ENCODE data around the gene HAUS6.
"Not testable (repeated sequence)": the region's sequence is repeated elsewhere in the genome, so short reads cannot be mapped to it uniquely, and the experiment has no call there.

The HAUS6 gene, protein sequence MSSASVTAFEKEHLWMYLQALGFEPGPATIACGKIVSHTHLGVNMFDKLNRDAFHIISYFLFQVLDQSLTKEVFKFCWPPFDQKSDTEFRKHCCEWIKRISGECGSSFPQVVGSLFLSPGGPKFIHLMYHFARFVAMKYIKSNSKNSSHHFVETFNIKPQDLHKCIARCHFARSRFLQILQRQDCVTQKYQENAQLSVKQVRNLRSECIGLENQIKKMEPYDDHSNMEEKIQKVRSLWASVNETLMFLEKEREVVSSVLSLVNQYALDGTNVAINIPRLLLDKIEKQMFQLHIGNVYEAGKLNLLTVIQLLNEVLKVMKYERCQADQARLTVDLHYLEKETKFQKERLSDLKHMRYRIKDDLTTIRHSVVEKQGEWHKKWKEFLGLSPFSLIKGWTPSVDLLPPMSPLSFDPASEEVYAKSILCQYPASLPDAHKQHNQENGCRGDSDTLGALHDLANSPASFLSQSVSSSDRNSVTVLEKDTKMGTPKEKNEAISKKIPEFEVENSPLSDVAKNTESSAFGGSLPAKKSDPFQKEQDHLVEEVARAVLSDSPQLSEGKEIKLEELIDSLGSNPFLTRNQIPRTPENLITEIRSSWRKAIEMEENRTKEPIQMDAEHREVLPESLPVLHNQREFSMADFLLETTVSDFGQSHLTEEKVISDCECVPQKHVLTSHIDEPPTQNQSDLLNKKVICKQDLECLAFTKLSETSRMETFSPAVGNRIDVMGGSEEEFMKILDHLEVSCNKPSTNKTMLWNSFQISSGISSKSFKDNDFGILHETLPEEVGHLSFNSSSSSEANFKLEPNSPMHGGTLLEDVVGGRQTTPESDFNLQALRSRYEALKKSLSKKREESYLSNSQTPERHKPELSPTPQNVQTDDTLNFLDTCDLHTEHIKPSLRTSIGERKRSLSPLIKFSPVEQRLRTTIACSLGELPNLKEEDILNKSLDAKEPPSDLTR

DNA sequence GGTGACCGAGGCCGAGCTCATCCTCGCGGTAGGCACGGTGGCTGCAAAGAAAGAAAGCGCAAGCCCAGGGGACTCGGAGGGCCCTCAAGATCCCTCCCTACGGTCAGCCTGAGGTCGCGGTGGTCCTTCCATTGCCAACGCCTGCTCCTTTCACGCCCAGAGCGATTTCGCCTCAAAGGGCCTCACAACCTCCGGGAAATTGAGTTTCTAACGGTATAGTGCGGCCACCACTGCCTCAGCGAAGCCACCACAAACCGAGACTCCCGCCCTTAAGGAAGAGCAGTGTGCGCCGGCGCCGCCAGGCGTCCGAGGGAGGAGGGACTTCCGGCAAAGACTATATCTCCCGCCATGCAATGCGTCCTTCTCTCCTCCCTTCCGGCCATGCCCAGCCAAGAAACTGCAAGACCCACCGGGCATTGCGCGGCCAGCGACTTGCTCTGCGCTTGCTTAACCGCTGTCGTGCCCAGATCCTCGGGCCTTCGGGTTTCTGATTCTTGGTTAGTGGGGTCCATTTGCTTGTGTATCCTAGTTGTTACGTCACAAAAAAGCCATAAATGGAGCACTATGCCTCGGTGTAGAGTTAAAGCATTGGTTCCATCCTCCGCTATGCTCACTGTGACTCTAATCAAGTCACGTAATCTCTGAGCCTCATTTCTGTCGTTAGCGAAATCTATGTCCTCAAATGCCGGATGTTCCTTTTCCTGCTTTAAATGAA lies at the start of gene HAUS6:
Gene HAUS6 (minus strand): TSS at position 274 of the 715 bp plus-strand sequence. CDS start 253 bp downstream, at position 21.
- peak; percentile 86 for DNase-seq

DNA sequence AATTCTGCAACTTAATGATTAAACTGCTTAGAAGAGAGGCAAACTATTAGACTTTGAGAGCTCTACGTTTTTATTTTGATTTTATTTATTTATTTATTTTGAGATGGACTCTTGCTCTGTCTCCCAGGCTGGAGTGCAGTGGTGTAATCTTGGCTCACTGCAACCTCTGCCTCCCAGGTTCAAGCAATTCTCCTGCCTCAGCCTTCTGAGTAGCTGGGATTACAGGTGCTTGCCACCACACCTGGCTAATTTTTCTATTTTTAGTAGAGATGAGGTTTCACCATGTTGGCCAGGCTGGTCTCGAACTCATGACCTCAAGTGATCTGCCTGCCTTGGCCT lies 49.4 kb upstream of the HAUS6 start:
- DNase-seq, result not testable (repeated sequence)

DNA sequence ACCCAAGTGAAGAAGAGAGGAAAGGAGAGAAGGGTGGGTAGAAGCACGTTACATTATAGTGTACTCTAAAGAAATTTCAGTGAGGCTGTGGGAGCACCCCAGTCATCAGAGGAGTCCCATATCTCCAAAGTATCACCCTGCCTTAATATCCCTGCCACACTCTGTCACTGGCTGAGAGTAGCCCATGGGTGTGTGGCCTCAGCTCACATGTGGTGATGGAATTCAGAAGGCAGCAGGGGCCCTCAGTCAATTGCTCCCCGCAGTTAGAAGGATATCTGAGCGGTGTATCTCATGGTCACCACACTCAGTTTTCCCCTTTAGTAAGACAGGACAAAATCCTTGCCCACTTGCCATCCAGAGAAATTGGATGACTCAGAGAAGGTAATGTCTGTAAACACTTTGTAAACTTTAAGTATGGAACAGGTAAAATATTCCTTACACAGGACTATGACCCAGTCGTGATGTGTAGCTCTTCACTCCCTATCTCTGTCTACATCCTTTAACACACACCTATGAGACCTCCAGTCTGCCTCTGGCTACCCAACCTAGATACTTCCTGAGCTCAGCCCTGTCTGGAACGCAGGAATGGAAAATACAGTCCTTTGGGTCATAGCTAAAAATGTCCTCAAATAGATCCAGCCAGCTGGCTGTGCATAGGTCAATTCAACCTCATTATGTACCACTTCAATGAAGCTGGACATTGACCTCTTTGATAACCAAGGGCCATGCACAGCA lies 48.9 kb upstream of the HAUS6 start:
- no peak for DNase-seq

DNA sequence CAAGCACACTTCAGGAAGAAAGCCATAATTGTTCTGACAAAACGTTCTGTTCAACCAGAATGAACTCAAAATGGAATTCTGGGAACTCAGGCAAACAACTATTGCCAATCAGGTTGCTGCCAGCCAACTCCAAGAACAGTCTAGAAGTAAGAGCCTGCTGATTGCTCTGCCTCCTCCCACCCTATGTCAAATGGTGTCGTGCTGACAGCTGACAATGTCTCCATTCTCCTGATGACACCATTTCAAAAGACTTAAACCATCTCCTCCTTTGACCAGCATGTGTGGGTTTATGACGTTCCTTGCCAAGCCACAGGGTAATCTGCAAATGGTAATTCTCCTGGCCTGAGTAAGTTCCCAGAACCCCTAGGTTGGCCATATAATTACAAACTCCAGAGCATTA lies 46.5 kb upstream of the HAUS6 start:
- no peak for DNase-seq

DNA sequence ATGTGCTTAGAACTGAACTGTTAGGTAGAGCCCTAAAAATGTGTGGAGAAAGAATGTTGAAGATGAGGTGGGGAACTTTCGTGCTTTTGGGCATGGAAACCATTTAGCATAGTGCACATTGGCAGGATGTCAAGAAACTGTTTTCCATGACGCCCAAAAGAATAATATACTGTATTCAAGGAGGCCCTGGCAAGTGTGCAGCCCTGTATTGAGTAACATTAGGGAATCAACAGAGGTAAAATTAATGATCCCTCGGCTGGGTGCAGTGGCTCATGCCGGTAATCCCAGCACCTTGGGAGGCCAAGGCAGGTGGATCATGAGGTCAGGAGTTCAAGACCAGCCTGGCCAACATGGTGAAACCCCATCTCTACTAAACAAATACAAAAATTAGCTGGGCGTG lies 45.5 kb upstream of the HAUS6 start:
- DNase-seq, result no peak

DNA sequence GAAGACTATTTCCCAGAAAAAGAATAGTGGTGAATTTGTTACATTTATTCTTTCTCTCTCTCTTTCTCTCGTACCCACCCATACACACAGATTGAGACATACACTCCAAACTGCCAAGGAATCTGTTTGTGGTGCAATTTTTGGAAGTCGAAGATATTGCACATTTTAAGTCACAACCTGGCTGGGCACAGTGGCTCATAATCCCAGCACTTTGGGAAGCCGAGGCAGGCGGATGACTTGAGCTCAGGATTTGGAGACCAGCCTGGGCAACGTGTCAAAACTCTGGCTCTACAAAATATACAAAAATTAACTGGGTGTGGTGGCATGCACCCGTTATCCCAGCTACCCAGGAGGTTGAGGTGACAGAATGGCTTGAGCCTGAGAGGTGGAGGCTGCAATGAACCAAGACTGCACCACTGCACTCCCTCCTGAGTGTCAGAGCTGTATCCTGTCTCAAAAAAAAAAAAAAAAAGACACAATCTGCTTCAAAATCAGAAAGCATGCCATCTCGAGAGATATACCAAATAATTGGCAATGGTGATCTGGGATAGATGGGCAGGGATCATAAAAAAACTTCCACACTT lies 43.8 kb upstream of the HAUS6 start:
- DNase-seq, result no peak

DNA sequence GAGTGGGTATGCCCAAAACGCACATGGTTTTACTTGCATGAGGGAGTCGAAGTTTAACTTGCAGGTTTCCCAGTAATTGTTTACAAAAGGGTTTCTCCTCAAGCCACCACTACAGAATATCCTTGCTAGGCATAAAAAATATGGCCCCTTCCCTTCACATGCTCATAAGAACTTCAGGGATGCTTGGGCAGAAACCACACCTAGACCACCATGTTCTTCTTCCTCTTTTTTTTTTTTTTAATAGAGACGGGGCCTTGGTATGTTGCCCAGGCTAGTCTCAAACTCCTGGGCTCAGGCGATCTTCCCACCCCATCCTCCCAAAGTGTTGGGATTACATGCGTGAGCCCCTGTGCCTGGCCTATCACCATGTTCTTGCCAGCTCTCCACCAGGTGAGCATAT lies 43.2 kb upstream of the HAUS6 start:
- no peak for DNase-seq

DNA sequence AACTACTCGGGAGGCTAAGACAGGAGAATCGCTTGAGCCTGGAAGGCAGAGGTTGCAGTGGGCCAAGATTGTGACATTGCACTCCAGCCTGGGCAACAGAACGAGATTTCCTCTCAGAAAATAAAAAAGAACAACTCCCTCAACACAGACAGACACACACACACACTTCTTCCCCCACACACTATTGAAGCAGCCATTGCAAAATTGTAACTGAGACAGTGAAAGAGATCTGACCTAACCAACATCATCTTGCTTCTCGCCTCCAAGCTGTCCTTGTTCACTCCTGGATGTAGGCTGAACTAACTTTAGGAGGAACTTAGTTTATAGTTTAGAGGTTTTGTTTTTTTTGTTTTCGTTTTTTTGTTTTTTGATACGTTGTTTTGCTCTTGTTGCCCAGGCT lies 37.6 kb upstream of the HAUS6 start:
- no peak for DNase-seq

DNA sequence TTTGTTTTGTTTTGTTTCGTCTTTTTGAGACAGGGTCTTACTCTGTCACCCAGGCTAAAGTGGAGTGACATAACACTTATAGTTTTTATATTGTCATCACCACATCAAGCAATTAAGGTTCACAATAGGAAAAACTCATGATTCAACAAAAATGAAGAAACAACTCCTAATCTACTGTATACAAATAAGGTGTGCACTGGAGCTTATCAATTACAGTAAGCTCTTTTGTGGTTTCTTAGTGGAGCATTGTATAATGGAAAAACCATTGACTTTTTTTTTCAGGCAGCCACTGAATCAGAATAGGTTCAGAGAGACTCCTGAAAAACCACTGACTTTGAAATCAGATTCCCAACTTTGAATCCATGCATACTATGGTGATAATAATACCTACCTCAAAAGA lies 35.4 kb upstream of the HAUS6 start:
- no peak for DNase-seq

DNA sequence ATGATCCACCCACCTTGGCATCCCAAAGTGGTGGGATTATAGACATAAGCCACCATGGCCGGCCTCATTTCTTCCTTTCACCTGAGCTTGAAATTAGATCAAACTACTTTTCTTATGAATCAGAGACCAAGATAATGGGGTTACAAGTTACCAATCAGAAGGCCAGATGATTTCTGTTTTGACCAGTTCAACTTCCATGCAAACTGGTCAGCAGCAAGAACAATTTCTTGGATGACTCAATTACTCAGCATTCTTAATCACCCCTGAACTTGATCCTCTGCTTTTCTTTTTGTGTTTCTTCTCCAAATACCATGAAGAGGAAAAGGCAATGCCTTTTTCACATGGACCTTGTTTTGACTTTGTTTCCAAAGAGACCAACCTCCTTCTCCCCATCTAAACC lies 34.6 kb upstream of the HAUS6 start:
- DNase-seq, result no peak

DNA sequence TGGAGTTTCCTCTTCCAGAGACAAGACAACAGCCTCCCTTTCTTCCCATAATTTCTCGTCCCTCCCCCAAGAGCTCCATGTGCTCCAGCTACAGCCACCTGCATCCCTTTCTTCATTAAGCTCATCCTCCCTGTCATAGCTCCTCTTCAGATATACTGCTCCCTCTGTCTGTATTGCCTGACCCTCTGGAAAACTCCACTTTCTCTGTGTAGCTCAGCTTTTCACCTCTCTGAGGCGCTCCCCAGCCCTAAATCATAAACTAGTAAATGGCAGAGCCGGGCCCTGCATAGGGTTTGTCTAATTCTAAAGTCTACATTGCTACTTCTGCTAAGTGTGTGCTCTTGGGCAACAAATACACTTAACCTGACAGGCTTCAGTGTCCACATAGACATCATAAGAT lies 33.4 kb upstream of the HAUS6 start:
- DNase-seq, result no peak

DNA sequence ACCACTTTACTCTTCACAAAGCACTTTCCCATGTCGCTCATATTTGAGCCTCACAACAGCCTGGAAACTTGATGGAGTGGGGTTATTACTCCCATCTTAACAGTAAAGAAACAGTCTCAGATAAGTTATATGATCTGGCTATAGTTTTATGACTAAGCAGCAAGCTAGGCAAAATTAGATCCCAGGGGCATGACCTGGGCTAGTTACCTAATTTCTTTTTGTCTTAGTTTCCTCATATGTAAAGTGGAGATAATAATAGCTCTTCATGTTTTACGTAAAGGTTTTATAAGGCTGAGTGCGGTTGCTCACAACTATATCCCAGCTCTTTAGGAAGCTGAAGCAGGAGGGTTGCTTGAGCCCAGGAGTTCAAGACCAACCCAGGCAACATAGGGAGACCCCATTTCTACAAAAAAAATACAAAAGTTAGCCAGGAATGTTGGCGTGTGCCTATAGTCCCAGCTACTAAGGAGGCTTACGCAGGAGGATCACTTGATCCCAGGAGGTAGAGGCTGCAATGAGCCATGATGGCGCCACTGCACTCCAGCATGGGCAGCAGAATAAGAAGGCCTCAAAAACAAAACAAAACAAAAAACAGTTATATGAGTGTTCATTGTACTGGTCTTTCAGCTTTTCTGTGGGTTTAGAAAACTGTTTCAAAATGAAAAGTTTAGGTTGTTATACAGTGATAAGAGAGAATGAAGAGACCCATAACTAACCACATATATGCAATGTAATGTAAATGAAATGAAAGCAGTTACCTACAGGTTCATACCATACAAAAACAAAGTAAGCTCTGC lies 31.0 kb upstream of the HAUS6 start:
- no peak for DNase-seq

DNA sequence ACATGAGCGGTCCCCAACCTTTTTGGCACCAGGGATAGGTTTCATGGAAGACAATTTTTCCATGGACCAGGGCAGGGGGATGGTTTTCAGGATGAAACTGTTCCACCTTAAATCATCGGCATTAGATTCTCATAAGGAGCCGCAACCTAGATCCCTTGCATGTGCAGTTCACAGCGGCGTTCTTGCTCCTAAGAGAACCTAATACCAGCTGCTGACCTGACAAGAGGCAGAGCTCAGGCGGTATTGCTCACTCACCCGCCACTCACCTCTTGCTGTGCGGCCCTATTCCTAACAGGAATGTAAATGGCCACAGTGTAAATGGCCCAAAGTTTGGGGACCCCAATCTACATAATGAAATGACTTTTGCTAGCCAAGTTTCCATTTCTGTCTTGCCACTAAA lies 27.7 kb upstream of the HAUS6 start:
- no peak for DNase-seq

DNA sequence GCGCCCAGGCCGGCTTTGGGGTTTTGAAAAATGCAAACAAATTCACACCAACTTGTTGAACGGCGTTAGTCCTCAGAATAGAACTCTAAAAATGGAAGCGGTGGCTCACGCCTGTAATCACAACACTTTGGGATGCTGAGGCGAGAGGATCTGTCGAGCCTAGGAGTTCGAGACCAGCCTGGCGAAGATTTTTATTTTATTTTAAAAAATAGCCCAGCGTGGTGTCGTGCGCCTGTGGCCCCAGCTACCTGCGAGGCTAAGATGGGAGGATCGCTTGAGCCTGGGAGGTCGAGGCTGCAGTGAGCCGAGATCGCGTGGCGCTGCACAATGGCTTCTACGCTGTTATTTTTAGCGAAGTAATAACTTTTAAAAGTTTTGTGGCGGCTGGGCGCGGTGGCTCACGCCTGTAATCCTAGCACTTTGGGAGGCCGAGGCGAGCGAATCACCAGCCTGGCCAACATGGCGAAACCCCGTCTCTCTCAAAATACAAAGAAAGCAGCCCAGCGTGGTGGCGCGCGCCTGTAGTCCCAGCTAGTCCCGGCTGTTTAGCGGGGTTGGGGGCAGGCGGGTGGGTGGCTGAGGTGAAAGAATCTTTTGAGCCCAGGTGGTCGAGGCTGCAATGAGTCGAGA lies 25.3 kb upstream of the HAUS6 start:
- peak; percentile 56 for DNase-seq

DNA sequence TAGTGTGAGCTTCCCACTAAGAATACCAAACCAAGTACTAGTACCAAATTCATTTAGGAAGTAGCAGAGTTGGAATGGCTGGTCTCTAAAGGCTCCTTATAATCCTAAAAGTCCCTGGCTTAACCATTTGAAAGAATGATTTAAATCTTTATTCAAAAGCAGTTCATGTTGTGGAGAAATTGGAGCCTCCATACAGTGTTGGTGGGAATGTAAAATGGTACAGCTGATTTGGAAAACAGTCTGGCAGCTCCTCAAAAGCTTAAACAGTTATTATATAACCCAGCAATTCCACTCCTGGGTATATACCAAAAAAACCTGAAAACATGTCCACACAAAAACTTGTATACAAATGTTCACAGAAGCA lies 21.7 kb upstream of the HAUS6 start:
- no peak for DNase-seq

DNA sequence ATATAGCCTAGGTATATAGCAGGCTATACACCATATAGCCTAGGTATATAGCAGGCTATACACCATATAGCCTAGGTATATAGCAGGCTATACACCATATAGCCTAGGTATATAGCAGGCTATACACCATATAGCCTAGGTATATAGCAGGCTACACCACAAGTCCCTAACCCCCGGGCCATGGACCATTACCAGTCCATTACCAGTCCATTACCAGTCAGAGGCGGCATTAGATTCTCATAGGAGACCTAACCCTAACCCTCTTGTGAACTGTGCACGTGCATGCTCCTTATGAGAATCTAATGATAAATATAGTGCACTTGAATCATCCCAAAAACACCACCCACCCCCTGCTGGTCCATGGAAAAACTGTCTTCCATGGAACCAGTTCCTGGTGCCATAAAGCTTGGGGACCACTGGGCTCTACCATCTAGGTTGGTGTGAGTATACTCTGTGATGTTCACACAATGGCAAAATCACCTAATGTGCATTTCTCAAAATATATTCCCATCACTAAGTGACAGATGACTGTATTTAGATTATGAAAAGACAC lies 19.9 kb upstream of the HAUS6 start:
- no peak for DNase-seq

DNA sequence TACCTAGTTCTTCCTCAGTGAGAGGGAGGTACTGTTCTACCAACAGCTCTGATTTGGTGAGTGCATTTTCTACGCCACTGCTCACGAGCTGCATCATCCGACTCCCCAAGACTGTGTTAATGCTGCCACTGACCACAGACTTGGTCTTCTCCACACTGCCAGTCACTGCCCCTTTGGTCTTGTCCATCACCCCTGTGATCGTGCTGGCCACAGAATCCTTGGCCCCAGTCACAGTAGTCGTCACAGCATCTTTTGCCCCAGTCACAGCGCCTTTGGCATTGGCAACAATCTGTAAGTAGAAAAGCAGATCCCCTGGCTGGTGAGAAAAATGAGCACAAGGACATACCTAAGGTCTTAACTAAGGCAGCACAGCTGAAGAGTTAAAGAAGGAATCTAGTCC lies 18.2 kb upstream of the HAUS6 start:
- no peak for DNase-seq

DNA sequence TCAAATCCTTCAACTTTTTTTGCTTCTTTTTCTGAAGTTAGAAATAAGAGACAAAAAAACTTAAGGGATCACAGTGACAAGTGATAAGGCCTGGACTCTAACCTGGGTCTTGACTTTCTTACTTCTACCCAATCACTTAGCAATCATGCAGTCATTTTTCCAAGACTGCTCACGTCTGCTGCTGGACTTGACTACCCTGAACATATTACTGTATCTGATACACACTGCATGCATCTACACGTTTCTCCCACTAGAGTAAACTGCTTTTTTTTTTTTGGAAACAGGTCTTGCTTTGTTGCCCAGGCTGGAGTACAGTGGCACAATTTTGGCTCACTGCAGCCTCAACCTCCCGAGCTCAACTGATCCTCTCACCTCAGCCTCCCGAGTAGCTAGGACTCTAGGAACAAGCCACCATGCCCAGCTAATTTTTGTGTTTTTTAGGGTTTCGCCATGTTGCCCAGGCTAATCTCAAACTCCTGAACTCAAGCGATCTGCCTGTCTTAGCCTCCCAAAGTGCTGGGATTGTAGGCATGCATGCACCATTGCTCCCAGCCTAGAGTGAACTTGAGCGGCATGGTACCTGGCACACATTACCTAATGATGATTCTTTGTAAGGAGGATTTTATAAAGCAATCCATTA lies 17.2 kb upstream of the HAUS6 start:
- no peak for DNase-seq

DNA sequence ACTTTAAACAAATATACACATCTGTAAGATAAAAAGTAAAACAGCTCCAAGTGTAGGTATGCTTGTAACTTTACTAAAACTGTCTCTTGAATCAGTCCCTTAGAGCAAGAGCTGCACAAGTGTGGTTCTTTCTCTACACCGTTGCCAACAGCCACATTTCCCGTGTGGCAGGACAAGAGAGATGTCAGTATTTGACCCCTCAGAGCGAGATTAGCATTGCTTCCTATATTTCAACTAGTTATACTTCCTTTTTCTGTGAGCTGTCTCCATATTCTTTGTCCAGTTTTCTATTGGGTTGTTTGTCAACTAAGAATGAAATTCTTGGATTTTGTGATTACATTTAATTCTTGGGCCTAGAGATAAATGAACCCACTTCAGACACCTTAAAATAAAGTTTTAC lies 16.5 kb upstream of the HAUS6 start:
- no peak for DNase-seq

DNA sequence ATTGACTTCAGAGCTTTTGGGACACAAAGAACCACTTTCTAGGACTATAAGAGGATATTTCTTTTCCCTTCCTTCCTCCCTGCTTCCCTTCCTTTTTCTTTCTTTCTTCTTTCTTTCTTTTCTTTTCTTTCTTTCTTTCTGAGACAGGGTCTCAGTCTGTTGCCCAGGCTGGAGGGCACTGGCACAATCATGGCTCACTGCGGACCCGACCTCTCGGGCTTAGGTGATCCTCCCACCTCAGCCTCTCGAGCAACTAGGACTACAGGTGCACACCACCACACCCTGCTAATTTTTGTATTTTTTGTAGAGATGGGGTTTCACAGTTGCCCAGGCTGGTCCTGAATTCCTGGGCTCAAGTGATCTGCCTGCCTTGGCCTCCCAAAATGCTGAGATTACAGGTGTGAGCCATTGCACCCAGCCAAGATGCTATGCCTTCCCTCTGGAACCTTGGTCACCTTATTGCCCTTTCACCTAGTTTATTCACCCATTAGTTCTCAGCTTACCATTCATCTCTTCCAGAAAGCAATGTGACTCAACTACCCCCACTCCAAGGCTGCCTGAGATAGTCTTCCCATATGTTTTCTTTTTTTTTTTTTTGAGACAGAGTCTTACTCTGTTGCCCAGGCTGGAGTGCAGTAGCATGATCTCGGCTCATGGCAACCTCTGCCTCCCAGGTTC lies 14.5 kb upstream of the HAUS6 start:
- no peak for DNase-seq
